NOMO-1 treated with dmso at 0.1 percent for 144 hours (cell line): ENCODE results near the gene LPAR1.

Experiments
- DNase-seq: peaks from one replicate; lab custom pipeline; 2025; ENCODE audit not compliant: unreplicated experiment; lab: John Stamatoyannopoulos, UW

LPAR1 gene

GRCh38 chr9:110960288-110960687 lies 78.0 kb downstream of the LPAR1 start:
- no peak for DNase-seq

- DNase-seq = no peak
Measured at GRCh38 chr9:110958847-110959246, 79.4 kb downstream of the LPAR1 start.

- DNase-seq = peak; percentile 7
Measured at GRCh38 chr9:110954822-110955291, 83.4 kb downstream of the LPAR1 start.

- DNase-seq = no peak
Measured at GRCh38 chr9:110952540-110952859, 85.8 kb downstream of the LPAR1 start.

GRCh38 chr9:110951805-110952539 lies 86.3 kb downstream of the LPAR1 start:
- no peak for DNase-seq

- no peak for DNase-seq
Measured at GRCh38 chr9:110950041-110950645, 88.1 kb downstream of the LPAR1 start.

GRCh38 chr9:110949081-110949480 lies 89.2 kb downstream of the LPAR1 start:
- DNase-seq = no peak

GRCh38 chr9:110947491-110948044 lies 90.7 kb downstream of the LPAR1 start:
- DNase-seq = no peak

GRCh38 chr9:110942522-110942921 lies 95.7 kb downstream of the LPAR1 start:
- no peak for DNase-seq

GRCh38 chr9:110940951-110941557 lies 97.2 kb downstream of the LPAR1 start:
- DNase-seq = no peak

- DNase-seq = no peak
Measured at GRCh38 chr9:110939573-110939972, 98.7 kb downstream of the LPAR1 start.

GRCh38 chr9:110939047-110939446 lies 99.2 kb downstream of the LPAR1 start:
- no peak for DNase-seq

GRCh38 chr9:110938242-110938641 lies 100.0 kb downstream of the LPAR1 start:
- DNase-seq = no peak

GRCh38 chr9:110936719-110937452 lies 101.4 kb downstream of the LPAR1 start:
- DNase-seq = no peak

- no peak for DNase-seq
Measured at GRCh38 chr9:110936237-110936636, 102.0 kb downstream of the LPAR1 start.

- DNase-seq = no peak
Measured at GRCh38 chr9:110935829-110936228, 102.4 kb downstream of the LPAR1 start.

- no peak for DNase-seq
Measured at GRCh38 chr9:110933350-110934001, 104.8 kb downstream of the LPAR1 start.

GRCh38 chr9:110932863-110933262 lies 105.4 kb downstream of the LPAR1 start:
- DNase-seq = no peak

GRCh38 chr9:110928599-110928998 lies 109.7 kb downstream of the LPAR1 start:
- no peak for DNase-seq

- DNase-seq = no peak
Measured at GRCh38 chr9:110926828-110927487, 111.3 kb downstream of the LPAR1 start.
